Measurements from ENCODE around the gene LHX2. TPM values are rescaled to one million over a fixed set of nuclear protein-coding genes. Genes with fewer than 3 reads are reported as not detected.

The LHX2 gene
- total and polyA plus RNA-seq, 9 of the 15 experiments (the other 6 are each of a cell fraction or from before 2014, with no cell fraction given): 0.07 TPM; not detected in 8

GRCh38 chr9:124062172-124062571 is 50.6 kb downstream of the LHX2 start (continued):
- TF ChIP-seq BRD4 (IDR thresholded peaks at IDR 0.05) (no peak), SMARCA5 (IDR thresholded peaks at IDR 0.05) (peak; percentile 86; the same call in 1 of the 2 replicates), CTCF (IDR thresholded peaks at IDR 0.05 in 2 of 3, conservative IDR thresholded peaks at IDR 0.05 in 1 of 3; ENCODE audit: insufficient read depth in 2 of 3, low read depth in 1 of 3, low read length in 3 of 3) (peak; percentile 36 to 56 (median 47); a peak in 5 of 6 replicates), MAFK (IDR thresholded peaks at IDR 0.05; ENCODE audit: low read length) (no peak), RCOR1 (IDR thresholded peaks at IDR 0.05; ENCODE audit: borderline replicate concordance in 1 of 2, low read depth in 2 of 2, low read length in 2 of 2) (peak in 1 of 2 experiments; percentile 40; a peak in 1 of 4 replicates), DMBX1 (CRISPR knock-in tag; IDR thresholded peaks at IDR 0.05; ENCODE audit: borderline replicate concordance) (no peak), CBX1 (IDR thresholded peaks at IDR 0.05; ENCODE audit: low read depth) (peak; percentile 48; the same call in 1 of the 2 replicates), MEIS2 (IDR thresholded peaks at IDR 0.05; ENCODE audit: partially characterized antibody) (no peak)

GRCh38 chr9:124066783-124067577 is 55.4 kb downstream of the LHX2 start:
- CTCF ChIA-PET (ENCODE audit: low intra/inter-chr PET ratio): no interaction called here
- no TSS peak for BruUV-seq (replicated peaks)
- intact Hi-C loops (cut with micrococcal nuclease): no loop called here
- TF ChIP-seq CAMTA2 (CRISPR knock-in tag; conservative IDR thresholded peaks at IDR 0.05) (no peak), YY1 (IDR thresholded peaks at IDR 0.05; ENCODE audit: borderline replicate concordance in 1 of 3, control insufficient read depth in 1 of 3, extremely low read depth in 1 of 3, insufficient read depth in 3 of 3, insufficient read length in 1 of 3, insufficient replicate concordance in 2 of 3, low read depth in 1 of 3, low read length in 2 of 3) (no peak), MCM5 (IDR thresholded peaks at IDR 0.05; ENCODE audit: low read depth) (no peak), ZNF324 (CRISPR knock-in tag; IDR thresholded peaks at IDR 0.05) (no peak), MAFG (tag; conservative IDR thresholded peaks at IDR 0.05) (0 out of 2 replicates have a peak, but pooled peaks have one; percentile 24), XRCC4 (IDR thresholded peaks at IDR 0.05; ENCODE audit: extremely low read depth, insufficient read depth, insufficient read length) (no peak), TAL1 (IDR thresholded peaks at IDR 0.05) (no peak), MYNN (IDR thresholded peaks at IDR 0.05) (no peak), MYNN (CRISPR knock-in tag; IDR thresholded peaks at IDR 0.05) (no peak), CBX1 (IDR thresholded peaks at IDR 0.05; ENCODE audit: low read depth) (no peak)
- TF ChIP-seq, protein P1, sequence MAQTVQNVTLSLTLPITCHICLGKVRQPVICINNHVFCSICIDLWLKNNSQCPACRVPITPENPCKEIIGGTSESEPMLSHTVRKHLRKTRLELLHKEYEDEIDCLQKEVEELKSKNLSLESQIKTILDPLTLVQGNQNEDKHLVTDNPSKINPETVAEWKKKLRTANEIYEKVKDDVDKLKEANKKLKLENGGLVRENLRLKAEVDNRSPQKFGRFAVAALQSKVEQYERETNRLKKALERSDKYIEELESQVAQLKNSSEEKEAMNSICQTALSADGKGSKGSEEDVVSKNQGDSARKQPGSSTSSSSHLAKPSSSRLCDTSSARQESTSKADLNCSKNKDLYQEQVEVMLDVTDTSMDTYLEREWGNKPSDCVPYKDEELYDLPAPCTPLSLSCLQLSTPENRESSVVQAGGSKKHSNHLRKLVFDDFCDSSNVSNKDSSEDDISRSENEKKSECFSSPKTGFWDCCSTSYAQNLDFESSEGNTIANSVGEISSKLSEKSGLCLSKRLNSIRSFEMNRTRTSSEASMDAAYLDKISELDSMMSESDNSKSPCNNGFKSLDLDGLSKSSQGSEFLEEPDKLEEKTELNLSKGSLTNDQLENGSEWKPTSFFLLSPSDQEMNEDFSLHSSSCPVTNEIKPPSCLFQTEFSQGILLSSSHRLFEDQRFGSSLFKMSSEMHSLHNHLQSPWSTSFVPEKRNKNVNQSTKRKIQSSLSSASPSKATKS (CRISPR knock-in tag; IDR thresholded peaks at IDR 0.05): no peak

More at GRCh38 chr9:124066783-124067577, 55.4 kb downstream of the LHX2 start:
- Histone ChIP-seq H3K79me2 (ENCODE audit: control insufficient read depth, insufficient read depth, low read length) (no peaks in the 10 kb centered on the region), H4K20me1 (replicated peaks; ENCODE audit: control insufficient read depth, insufficient read depth, low read length) (peaks cover 4% of the 10 kb centered on the region; the same call in 1 of the 2 replicates), H3K4me1 (replicated peaks in 1 of 2; ENCODE audit: control insufficient read depth in 2 of 2, insufficient read depth in 2 of 2, low read length in 2 of 2) (no peaks in the 10 kb centered on the region), H3K27ac (ENCODE audit: extremely low read depth, low read depth, low read length) (no peak overlapping the region), H3K4me3 (no peak overlapping the region), H3K9me3 (replicated peaks; ENCODE audit: control insufficient read depth, insufficient read depth, low read depth, low read length) (no peaks in the 10 kb centered on the region), H3K9me1 (ENCODE audit: control insufficient read depth, insufficient read depth, low read length) (no peaks in the 10 kb centered on the region), H3K27me3 (ENCODE audit: control insufficient read depth in 2 of 2, insufficient read depth in 2 of 2, low read length in 2 of 2) (peaks cover 6 to 27% of the 10 kb centered on the region in 2 experiments; a peak in 3 of 5 replicates), H2AFZ (ENCODE audit: low read depth, low read length) (no peak overlapping the region), H3K4me2 (ENCODE audit: insufficient read depth, low read length) (no peak overlapping the region), H3K36me3 (ENCODE audit: control insufficient read depth, insufficient read depth, low read length) (no peaks in the 10 kb centered on the region), H3K9ac (ENCODE audit: insufficient read depth in 1 of 2, low read depth in 2 of 2, low read length in 2 of 2) (no peak overlapping the region)
- ATAC-seq (no peak), DNase-seq (ENCODE audit: extremely low read depth in 1 of 4, low spot score in 3 of 4) (no peak), FAIRE-seq (no peak)
- 3% methylated on average over 13 of the region's 13 CpGs for whole genome bisulfite sequencing (ENCODE audit: insufficient coverage, low coverage, missing lambda C conversion rate)
- in situ Hi-C loops (cut with MboI): no loop called here
- POLR2A ChIA-PET: no interaction called here
